Tracheal epithelial cell (primary cell): ENCODE results near the gene ABCA5. TPM values are rescaled to one million over a fixed set of nuclear protein-coding genes. Genes with fewer than 3 reads are reported as not detected.

Source experiments
- total RNA-seq: library from RNA; depleted of rRNA; stranded (reverse); fragments of >200 nt; gene quantifications from 2 replicates; pipeline ENCODE4 v1.2.1, GENCODE V29; 2014

ABCA5 gene
- 8.9 and 10.0 TPM in 2 replicates for total RNA-seq

DNA sequence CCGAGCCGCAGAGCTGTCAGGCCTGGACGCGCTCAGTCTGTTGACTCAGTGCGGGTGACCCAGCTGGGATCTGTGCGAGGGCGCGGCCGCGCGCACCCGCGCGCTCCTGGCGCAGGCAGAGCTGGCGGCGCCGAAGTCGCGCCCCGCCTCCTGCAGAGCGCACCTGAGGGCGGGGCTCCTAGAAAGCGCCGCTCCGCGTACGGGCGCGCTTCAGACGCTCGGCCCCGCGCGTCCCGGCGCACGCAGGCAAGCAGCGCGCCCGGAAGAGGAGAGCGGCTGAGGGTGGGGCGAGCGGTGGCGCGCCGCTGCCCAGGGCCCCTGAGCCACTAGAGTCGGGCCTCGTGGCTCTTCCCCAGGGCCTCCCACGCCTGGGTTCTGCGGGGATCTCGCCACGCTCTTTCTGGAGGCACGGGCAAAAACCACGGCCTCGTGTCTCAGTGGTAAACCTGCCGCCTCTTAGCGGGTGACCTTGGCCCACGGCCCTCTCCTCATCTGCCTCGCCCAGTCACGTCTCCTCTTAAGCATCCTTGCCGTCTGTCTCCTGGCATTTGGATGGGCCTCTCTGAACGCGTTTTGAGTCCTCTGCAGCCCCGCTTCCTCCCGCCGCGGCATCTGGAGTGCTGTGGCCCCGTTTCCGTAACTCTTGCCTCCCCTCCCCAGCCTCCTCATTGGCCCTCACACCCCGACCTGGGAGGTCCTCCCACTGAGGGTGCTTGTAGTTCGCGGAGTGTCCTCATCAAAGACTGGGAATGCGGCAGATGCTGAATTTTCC, at the start of gene ABCA5:
ABCA5 (minus strand) TSS at position 74 of the 772 bp plus-strand sequence. CDS start 12,718 bp downstream, outside the sequence.

GRCh38 chr17:69228576-69228975, 98.4 kb downstream of the ABCA5 start, which contains the start of gene ABCA10:
ABCA10 (minus strand) TSS chr17:69228824; CDS start chr17:69225358, 3,466 bp downstream.

Other genes starting within 250 kb of the ABCA5 start
- gene ABCA6, start 185.2 kb downstream of the ABCA5 start, total RNA-seq: under 0.01 TPM in 2 replicates
- gene ABCA10, start 98.3 kb downstream of the ABCA5 start, total RNA-seq: 0.48 and 0.85 TPM in 2 replicates
- 0.24 and 1.7 TPM in 2 replicates for gene MAP2K6, start 87.6 kb upstream of the ABCA5 start, total RNA-seq